ENCODE data around the gene MEIOB. TPM values are rescaled to one million over a fixed set of nuclear protein-coding genes. Genes with fewer than 3 reads are reported as not detected.

The MEIOB gene
- total RNA-seq, 3 donors from 2014 or later, result not detected

GRCh38 chr16:1818204-1818872, 53.6 kb downstream of the MEIOB start:
- Histone ChIP-seq H3K4me1 (ENCODE audit: low read depth) (no peaks in the 10 kb centered on the region), H3K36me3 (ENCODE audit: low read depth) (peaks cover 10% of the 10 kb centered on the region), H3K9me3 (no peaks in the 10 kb centered on the region), H3K4me3 (no peak overlapping the region)
- no peak for ATAC-seq
- intact Hi-C loops (cut with DNase I, micrococcal nuclease), result no loop called here
- TF ChIP-seq CTCF (IDR thresholded peaks at IDR 0.05), result no peak
- DNase-seq, result no peak

- Histone ChIP-seq H3K9me3 (no peaks in the 10 kb centered on the region), H3K36me3 (ENCODE audit: low read depth) (peaks cover 10% of the 10 kb centered on the region), H3K4me1 (ENCODE audit: low read depth) (no peaks in the 10 kb centered on the region), H3K4me3 (no peak overlapping the region)
- no peak for ATAC-seq
- no peak for TF ChIP-seq CTCF (IDR thresholded peaks at IDR 0.05)
- intact Hi-C loops (cut with DNase I, micrococcal nuclease), result no loop called here
- DNase-seq, result no peak
These were observed 54.2 kb downstream of the MEIOB start for GRCh38 chr16:1817716-1818115.

- H3K36me3 ChIP-seq (ENCODE audit: low read depth), result peaks cover 6% of the 10 kb centered on the region
These were observed 54.7 kb downstream of the MEIOB start for GRCh38 chr16:1817276-1817589.

GRCh38 chr16:1816396-1817275, 55.3 kb downstream of the MEIOB start:
- TF ChIP-seq CTCF (IDR thresholded peaks at IDR 0.05), result no peak
- no peak for ATAC-seq
- no peak for DNase-seq
- intact Hi-C loops (cut with DNase I, micrococcal nuclease), result no loop called here
- no peaks in the 10 kb centered on the region for H3K4me1 ChIP-seq (ENCODE audit: low read depth)
- H3K4me3 ChIP-seq, result no peak overlapping the region
- H3K36me3 ChIP-seq (ENCODE audit: low read depth), result peaks cover 5% of the 10 kb centered on the region
- no peaks in the 10 kb centered on the region for H3K9me3 ChIP-seq

More at GRCh38 chr16:1817276-1817589, 54.7 kb downstream of the MEIOB start:
- ATAC-seq (no peak), DNase-seq (no peak)
- H3K4me1 ChIP-seq (ENCODE audit: low read depth), result no peaks in the 10 kb centered on the region
- no peaks in the 10 kb centered on the region for H3K9me3 ChIP-seq
- no peak for TF ChIP-seq CTCF (IDR thresholded peaks at IDR 0.05)
- H3K4me3 ChIP-seq, result no peak overlapping the region
- intact Hi-C loops (cut with DNase I, micrococcal nuclease), result no loop called here

- no peak for TF ChIP-seq CTCF (IDR thresholded peaks at IDR 0.05)
- ATAC-seq, result no peak
- Histone ChIP-seq H3K9me3 (no peaks in the 10 kb centered on the region), H3K4me3 (no peak overlapping the region), H3K4me1 (ENCODE audit: low read depth) (no peaks in the 10 kb centered on the region), H3K36me3 (ENCODE audit: low read depth) (peaks cover 5% of the 10 kb centered on the region)
- intact Hi-C loops (cut with DNase I, micrococcal nuclease), result no loop called here
- no peak for DNase-seq
These were observed 56.5 kb downstream of the MEIOB start for GRCh38 chr16:1815461-1815860.
